ENCODE data around the gene DHX40. TPM values are rescaled to one million over a fixed set of nuclear protein-coding genes. Genes with fewer than 3 reads are reported as not detected.

DHX40 gene
- polyA plus RNA-seq, 1 donor (not counting 4 experiments of a cell fraction or from before 2014, with no cell fraction given) = 30.7 TPM

- no peaks in the 10 kb centered on the region for H3K79me2 ChIP-seq (ENCODE audit: control insufficient read depth, insufficient read depth, low read length)
- no peaks in the 10 kb centered on the region for H3K9me3 ChIP-seq (ENCODE audit: control insufficient read depth, low read depth, low read length)
- H3K9ac ChIP-seq (ENCODE audit: control insufficient read depth, extremely low read depth, insufficient read depth, low read length) = no peak overlapping the region
- H4K20me1 ChIP-seq (ENCODE audit: control insufficient read depth, extremely low read depth, insufficient read depth, low read length) = no peaks in the 10 kb centered on the region
- dilution Hi-C loops (cut with MboI; ENCODE audit: extremely low pct_ligation_motif_present, low sequenced_read_pairs) = no loop called here
- no peak overlapping the region for H3K4me2 ChIP-seq (ENCODE audit: control insufficient read depth, extremely low read depth, insufficient read depth, low read depth, low read length)
- TF ChIP-seq CTCF (optimal IDR thresholded peaks at IDR 0.05 in 1 of 3, IDR thresholded peaks at IDR 0.05 in 1 of 3, conservative IDR thresholded peaks at IDR 0.05 in 1 of 3; ENCODE audit: extremely low read depth in 1 of 3, insufficient read depth in 2 of 3, low read length in 3 of 3) (no peak), EZH2 (IDR thresholded peaks at IDR 0.05; ENCODE audit: low read length) (no peak)
- no peak overlapping the region for H2AFZ ChIP-seq (ENCODE audit: control insufficient read depth, low read length)
- no peak overlapping the region for H3K27ac ChIP-seq (ENCODE audit: control insufficient read depth, insufficient read depth, low read length)
- DNase-seq (ENCODE audit: low read depth, low spot score) = no peak
- H3K36me3 ChIP-seq (ENCODE audit: control insufficient read depth in 2 of 2, extremely low read depth in 1 of 2, insufficient read depth in 2 of 2, low read length in 2 of 2) = no peaks in the 10 kb centered on the region
- no peaks in the 10 kb centered on the region for H3K4me1 ChIP-seq (ENCODE audit: control insufficient read depth, extremely low read depth, insufficient read depth, low read length)
- no peaks in the 10 kb centered on the region for H3K27me3 ChIP-seq (ENCODE audit: control insufficient read depth, extremely low read depth, insufficient read depth, low read length)
- FAIRE-seq = no peak
- no peak overlapping the region for H3K4me3 ChIP-seq (ENCODE audit: control insufficient read depth in 2 of 3, extremely low read depth in 1 of 3, insufficient read depth in 2 of 3, low read depth in 1 of 3, low read length in 3 of 3)
- H3K9me1 ChIP-seq (ENCODE audit: control insufficient read depth, extremely low read depth, insufficient read depth, low read length) = no peaks in the 10 kb centered on the region
These were observed 27.1 kb upstream of the DHX40 start for GRCh38 chr17:59538195-59538909.

- Histone ChIP-seq H3K9me3 (ENCODE audit: control insufficient read depth, low read depth, low read length) (no peaks in the 10 kb centered on the region), H3K27ac (ENCODE audit: control insufficient read depth, insufficient read depth, low read length) (no peak overlapping the region), H3K9me1 (ENCODE audit: control insufficient read depth, extremely low read depth, insufficient read depth, low read length) (no peaks in the 10 kb centered on the region), H3K79me2 (ENCODE audit: control insufficient read depth, insufficient read depth, low read length) (no peaks in the 10 kb centered on the region), H3K4me2 (ENCODE audit: control insufficient read depth, extremely low read depth, insufficient read depth, low read depth, low read length) (no peak overlapping the region), H3K4me1 (ENCODE audit: control insufficient read depth, extremely low read depth, insufficient read depth, low read length) (no peaks in the 10 kb centered on the region), H3K9ac (ENCODE audit: control insufficient read depth, extremely low read depth, insufficient read depth, low read length) (no peak overlapping the region), H3K4me3 (ENCODE audit: control insufficient read depth in 2 of 3, extremely low read depth in 1 of 3, insufficient read depth in 2 of 3, low read depth in 1 of 3, low read length in 3 of 3) (no peak overlapping the region), H3K36me3 (ENCODE audit: control insufficient read depth in 2 of 2, extremely low read depth in 1 of 2, insufficient read depth in 2 of 2, low read length in 2 of 2) (no peaks in the 10 kb centered on the region), H3K27me3 (ENCODE audit: control insufficient read depth, extremely low read depth, insufficient read depth, low read length) (no peaks in the 10 kb centered on the region), H2AFZ (ENCODE audit: control insufficient read depth, low read length) (no peak overlapping the region), H4K20me1 (ENCODE audit: control insufficient read depth, extremely low read depth, insufficient read depth, low read length) (no peaks in the 10 kb centered on the region)
- dilution Hi-C loops (cut with MboI; ENCODE audit: extremely low pct_ligation_motif_present, low sequenced_read_pairs) = no loop called here
- FAIRE-seq (no peak), DNase-seq (ENCODE audit: low read depth, low spot score) (no peak)
- TF ChIP-seq EZH2 (IDR thresholded peaks at IDR 0.05; ENCODE audit: low read length) (no peak), CTCF (optimal IDR thresholded peaks at IDR 0.05 in 1 of 3, IDR thresholded peaks at IDR 0.05 in 1 of 3, conservative IDR thresholded peaks at IDR 0.05 in 1 of 3; ENCODE audit: extremely low read depth in 1 of 3, insufficient read depth in 2 of 3, low read length in 3 of 3) (no peak)
These were observed 22.3 kb upstream of the DHX40 start for GRCh38 chr17:59542960-59543635.
